ENCODE results near the gene GET3.
"Not testable (repeated sequence)": the region's sequence is repeated elsewhere in the genome, so short reads cannot be mapped to it uniquely, and the experiment has no call there.

GET3 gene

DNA sequence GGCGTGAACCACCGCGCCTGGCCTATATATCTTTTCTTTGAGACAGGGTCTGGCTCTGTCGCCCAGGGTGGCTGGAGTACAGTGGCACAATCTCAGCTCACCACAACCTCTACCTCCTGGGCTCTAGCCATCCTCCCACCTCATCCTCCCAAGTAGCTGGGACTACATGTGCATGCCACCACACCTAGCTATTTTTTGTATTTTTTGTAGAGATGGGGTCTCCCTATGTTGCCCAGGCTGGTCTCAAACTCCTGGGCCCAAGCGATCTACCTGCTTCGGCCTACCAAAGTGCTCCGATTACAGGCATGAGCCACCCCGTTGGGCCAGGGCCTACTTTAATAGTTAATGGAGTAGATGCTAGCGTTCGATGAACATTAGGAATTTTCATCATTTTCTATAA lies 17.0 kb upstream of the GET3 start:
- DNase-seq, result no peak

DNA sequence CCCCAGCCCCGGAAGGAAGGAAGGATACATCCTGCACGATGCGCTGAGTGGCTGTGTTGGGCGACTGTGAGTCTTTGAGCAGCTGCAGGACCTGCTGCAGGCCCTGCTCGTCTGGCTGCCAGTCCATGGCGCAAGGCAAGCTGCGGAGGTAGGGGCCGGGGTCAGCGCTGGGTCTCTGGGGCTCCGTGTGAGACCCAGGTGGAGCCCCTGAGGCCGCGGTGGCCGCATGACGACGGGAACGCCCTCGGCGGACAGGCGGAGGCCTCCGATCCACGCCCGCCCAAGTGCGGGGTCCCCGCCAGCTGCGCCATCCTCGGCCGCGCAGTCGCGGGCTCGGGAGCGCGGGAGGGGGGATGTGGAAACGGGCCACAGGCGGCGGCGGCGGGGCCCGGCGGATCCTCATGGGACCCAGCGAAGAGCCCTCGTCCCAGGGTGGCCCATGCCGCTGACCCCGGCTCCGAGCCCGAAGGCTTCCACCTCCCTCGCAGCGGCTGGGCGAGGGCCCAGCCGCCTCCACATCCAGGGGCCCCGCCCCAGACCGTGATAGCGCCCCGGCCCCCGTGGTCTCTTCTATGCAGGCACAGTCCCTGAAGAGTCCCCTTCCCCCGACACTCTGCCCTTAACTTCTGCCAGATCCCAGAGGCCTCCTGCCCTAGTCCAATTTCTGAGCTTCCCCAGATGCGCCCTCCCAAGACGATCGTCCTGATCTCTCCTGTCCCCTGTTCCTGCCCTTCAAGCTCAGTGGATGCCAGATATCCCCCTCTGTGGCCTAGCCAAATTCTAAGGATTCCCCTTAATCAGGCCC lies 16.2 kb upstream of the GET3 start:
- DNase-seq, result no peak

DNA sequence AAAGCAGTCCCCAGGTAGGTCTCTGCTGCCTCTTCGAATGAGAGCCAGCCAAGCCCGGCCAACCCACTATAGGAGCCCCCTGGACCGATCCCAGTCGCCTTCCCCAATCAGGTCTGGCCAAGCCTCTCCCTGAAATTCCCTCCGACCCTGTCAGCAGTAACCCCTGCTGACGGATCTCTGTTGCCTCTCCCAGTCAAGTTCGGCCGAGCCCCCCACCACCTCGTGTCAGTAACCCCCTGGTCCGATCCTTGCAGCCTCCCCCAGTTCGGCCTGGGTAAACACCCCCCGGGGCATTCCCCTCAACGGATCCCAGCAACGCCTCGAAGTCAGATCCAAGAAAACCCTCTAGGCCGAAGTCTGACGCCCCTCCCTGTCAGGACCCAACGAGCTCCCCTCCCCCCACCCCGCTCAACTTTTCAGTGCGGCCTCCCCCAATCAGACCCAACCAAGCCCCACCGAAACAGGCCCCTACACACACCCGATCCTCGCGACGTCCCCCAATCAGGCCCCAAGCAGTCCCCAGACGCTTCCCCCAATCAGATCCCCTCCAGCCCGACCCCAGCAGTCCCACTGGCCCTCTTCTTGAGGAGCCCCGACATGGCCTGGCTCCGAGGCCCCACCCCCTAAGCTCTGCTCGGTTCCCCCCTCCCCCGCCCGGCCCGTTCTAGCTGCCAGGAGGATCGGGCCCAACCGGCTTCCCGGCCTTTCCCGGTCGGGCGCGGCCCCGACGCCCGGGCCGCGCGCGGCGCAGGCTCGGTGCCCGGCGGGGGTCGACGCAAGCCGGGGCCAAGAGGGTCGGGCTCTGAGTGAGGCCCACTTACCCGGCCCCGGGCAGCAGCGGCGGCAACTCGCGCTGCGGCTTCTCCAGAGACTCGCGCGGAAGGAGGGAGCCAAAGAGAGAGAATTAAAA lies 15.4 kb upstream of the GET3 start:
- DNase-seq, result peak; percentile 49

DNA sequence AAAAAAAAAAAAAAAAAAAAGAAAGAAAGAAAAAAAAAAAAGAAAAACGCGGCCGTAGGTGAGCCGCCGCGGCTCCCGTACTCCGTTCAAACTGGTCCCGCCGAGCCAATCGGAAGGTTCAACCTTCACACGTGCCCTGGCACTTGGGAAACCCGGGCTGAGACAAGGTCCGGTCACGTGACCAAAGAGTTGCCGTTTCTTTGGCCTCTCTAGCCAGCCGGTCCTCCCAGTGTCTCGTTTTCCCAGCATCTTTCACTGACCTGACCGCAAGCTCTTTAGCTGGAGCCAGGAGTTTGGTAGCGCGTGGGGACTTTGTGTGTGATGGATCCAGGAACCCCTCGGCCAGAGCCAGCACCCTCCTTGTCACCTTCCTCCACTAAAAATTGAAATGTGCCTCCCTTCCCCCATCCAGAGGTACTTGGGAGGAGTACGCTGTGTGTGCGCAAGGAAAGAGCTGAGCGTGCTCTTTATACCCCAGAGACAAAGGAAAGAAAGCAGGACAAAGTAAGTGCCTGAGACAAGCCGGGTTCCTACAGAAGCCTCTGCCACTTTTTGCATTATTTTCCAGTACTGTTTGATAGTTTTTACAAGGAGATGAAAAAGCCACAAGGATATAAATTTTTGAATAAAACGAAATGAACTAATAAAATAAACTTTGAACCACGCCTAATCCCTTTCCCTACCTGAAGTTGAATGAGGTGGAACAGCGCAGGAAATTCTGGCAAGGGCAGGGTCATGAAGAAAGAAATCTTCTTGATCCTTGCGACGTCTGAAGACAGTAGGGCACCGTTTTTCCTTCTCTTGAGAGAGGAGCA lies 14.5 kb upstream of the GET3 start:
- DNase-seq, result peak; percentile 97

- no peak for DNase-seq
Measured at GRCh38 chr19:12723381-12723640, 14.0 kb upstream of the GET3 start.

DNA sequence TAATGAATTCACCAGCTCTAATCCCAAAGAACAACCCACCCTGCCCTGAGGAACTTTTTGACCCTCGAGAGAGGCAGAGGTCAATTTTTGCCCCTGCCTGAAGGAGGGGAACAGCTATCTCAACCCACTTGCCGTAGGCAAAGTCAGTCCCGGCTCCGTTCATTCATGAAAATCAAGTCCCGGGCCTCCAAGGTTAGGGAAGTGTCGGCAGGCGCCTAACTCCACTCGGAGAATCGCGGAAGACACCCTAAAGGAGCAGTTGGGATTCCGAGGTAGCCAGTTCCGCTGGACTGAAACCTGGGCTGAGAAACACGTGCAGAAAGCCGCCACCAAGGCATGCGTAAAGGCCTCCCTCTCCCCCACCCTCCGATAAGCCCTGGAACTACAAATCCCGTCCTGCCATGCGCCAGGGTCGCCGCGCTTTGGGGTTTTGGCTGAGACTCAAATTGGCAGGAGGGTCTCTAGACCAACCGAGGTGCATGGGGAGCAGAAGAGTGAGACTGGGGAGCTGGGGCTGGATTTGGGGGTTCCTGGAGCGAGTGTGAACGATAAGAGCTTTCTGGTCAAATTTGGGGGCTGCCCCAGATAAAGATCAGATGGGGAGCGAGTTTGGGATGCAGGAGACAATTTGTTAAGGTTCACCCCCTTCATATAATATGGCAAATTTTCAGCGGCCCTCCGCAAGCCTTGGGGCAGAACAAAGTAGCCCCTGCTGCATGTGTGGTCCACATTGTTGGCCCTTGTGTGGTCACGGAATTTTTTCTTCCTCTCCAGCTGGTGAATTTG lies 13.5 kb upstream of the GET3 start, which contains the start of gene TNPO2:
TSS of gene TNPO2 (minus strand) at position 292 of the 786 bp plus-strand sequence. CDS start 2,955 bp downstream, outside the sequence.
- peak; percentile 38 for DNase-seq

DNA sequence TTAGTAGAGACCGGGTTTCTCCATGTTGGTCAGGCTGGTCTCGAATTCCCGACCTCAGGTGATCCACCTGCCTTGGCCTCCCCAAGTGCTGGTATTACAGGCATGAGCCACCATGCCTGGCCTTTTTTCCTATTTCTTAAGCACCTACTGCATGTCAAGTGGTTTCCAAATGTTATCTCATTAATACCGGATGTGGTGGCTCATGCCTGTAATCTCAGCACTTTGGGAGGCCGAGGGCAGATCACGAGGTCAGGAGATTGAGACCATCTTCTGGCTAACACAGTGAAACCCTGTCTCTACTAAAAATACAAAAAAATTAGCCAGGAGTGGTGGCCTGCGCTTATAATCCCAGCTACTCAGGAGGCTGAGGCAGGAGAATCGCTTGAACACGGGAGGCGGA lies 11.7 kb upstream of the GET3 start:
- not testable (repeated sequence) for DNase-seq

DNA sequence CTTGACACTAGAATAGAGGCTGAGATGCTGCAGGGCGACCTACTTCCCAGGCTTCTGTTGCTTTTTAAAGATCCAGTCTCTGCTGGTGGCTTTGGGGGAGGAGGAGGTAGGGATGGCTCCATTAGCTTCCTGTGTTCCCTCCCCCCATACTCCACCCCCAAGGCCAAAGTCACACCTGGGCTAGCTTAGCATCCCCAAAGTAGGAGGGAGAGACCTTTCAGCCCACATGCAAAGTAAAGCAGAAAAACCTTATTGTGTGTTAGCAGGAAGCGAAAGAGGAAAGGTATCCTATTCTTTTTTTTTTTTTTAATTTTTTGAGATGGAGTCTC lies 10.3 kb upstream of the GET3 start:
- no peak for DNase-seq

DNA sequence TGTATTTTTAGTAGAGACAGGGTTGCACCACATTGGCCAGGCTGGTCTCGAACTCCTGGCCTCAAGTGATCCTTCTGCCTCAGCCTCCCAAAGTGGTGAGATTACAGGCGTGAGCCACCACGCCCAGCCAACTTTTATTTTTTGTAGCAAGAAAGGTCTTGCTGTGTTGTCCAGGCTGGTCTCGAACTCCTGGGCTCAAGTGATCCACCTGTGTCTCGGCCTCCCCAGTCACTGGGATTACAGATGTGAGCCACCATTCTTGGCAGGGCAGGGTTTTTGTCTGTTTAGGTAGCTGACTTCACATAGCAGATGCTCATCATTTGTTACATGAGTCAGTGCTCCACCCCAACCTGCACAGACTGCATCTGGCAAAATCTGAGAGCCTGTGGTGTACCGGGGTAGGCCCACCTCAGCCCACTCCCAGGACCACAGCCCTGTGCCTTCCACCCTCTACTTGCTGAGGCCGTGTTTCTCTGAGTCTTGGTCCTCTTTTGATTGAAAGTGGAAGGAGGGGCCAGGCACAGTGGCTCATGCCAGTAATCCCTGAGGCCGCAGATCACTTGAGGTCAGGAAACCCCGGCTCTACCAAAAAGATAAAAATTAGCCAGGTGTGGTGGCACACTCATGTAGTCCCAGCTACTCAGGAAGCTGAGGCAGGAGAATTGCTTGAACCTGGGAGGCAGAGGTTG lies 9.4 kb upstream of the GET3 start:
- DNase-seq, result no peak

DNA sequence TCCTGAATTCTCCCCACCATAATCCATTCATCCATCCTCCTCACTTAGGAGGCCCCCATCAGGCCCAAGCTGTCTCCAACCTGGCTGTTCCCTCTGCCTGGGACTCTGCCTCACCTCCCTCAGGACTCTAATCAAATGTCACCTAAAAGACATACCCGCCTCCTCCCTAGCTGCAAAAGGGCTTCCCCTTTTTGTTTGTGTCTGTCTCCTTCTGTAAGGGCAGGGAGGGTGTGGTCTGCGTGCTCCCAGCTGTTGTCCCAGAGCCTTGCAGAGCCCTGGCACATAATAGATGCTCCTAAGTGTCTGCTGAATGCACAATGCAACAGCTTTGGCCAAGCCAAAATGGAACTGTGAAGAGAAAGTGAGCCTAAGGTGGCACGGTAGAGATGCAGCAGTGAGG lies 7.2 kb upstream of the GET3 start:
- no peak for DNase-seq

DNA sequence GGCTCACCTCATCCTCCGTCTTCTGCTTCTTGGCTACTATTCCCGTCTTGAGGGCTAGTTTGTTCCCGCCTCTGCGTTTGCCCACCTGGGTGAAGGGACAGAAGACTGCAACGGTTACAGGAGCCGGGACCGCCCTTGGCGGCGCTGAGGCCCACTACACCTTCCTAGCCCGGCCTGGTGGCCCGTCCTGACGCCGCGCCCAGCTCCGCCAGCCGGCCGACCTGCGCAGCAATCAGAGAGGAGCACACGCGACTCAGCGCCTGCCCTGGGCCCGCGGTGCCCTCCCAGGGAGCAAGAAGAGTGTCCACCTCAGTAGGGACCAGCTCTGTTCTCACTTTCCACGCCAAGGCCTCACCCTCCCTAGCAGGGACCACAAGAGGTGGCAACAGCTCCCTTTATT lies 6.0 kb upstream of the GET3 start:
- DNase-seq, result no peak

- no peak for DNase-seq
Measured at GRCh38 chr19:12733369-12734214, 3.7 kb upstream of the GET3 start.

- DNase-seq, result no peak
Measured at GRCh38 chr19:12737835-12738351, 596 bp downstream of the GET3 start.

GRCh38 chr19:12745166-12745897 lies 8.0 kb downstream of the GET3 start:
- DNase-seq, result no peak

DNA sequence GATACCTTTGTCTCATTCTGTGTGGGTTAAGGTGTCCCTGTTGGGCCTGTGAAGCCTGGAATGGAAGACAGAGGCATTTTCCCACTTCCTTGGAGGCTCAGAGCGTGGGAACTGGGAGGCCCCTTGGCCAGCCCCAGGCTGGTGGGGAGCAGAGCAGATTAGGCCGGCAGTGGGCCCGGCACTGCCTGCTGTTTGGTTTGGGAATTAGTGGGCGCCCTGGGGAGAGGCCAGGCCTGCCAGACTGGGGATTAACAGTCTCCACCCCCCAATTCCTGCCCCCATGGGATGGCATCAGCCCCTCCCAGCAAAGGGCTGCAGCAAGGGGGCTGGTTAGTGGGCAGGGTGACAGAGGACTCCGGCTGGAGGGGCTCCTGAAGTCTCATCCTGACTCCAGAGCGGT lies 11.2 kb downstream of the GET3 start:
- DNase-seq, result no peak

DNA sequence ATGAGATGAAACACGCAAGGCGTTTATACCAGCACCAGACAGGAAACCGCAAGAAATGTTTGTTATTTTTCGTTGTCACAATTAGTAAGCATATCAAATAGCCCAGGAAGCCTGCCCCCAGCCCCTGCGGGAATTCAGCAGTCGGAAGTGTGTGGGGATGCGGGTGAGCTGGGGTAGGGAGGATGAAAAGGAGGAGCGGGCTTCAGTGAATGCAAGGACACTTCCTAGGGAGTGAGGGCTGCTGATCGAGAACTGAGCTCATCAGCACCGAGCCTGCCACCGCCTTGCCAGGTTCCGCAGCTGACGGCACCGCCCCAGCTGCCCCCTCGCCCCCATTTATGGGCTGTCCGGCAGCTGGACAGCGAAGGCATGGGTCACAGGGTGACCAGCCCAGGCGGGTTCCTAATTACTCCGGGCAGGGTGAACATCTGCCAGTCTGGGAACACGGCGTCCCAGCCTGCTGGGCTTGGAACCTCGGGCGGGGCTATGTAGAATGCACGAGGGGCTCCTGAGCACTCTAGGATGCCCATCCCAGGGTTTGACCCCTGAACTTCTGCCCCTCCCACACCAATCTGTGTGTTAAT lies 12.7 kb downstream of the GET3 start:
- no peak for DNase-seq

DNA sequence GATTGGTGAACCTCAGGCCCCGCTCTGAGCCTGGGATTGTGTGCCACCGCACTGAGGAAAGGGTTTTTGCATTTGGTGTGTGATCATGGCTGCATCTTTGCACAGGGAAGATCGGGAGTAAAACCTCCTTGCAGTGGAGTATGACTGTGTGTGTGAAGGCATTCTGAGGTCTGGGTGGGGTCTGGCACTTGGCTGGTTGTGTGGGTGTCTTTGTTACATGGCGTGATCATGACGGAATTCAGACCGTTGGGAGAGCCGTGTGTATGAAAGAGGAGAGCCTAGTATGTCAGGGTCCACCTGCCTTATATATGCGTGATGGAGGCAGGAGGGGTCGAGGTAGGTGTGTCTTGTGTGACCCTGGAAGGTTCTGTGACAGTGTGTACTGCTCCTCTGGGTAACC lies 13.6 kb downstream of the GET3 start:
- DNase-seq, result no peak

GRCh38 chr19:12751635-12752034 lies 14.3 kb downstream of the GET3 start, which contains the start of gene BEST2:
TSS of gene BEST2 (plus strand) at chr19:12751791. CDS start at chr19:12752593, 802 bp downstream.
- DNase-seq, result no peak

GRCh38 chr19:12752056-12752781 lies 14.9 kb downstream of the GET3 start:
- no peak for DNase-seq
